ACC112 (cell line): Measurements from ENCODE around the gene XYLT2.

ENCODE experiments used
- H2AFZ ChIP-seq: fragments of 200-600 bp; sonication (generic); one replicate; pipeline ENCODE4 v1.6.0; 2017; ENCODE audit warnings: antibody characterized with exemption, low read length; ENCODE audit not compliant: unreplicated experiment
- H3K27ac ChIP-seq: fragments of 200-600 bp; sonication (generic); 2 replicates; pipeline ENCODE4 v1.5.1; 2014; ENCODE audit warnings: low read depth, mild to moderate bottlenecking, antibody characterized with exemption, low read length, moderate library complexity
- H3K27me3 ChIP-seq: fragments of 200-600 bp; sonication (generic); 2 replicates; pipeline ENCODE4 v1.6.1; 2014; ENCODE audit warnings: mild to moderate bottlenecking, antibody characterized with exemption, low read length, moderate library complexity, mixed read lengths; ENCODE audit not compliant: insufficient read depth
- H3K36me3 ChIP-seq: fragments of 200-600 bp; sonication (generic); 2 replicates; pipeline ENCODE4 v1.6.1; 2016; ENCODE audit warnings: mild to moderate bottlenecking, antibody characterized with exemption, low read length, moderate library complexity, mixed read lengths; ENCODE audit not compliant: insufficient read depth
- H3K4me1 ChIP-seq: fragments of 200-600 bp; sonication (generic); one replicate; pipeline ENCODE4 v1.6.1; 2016; ENCODE audit warnings: low read length, mixed read lengths; ENCODE audit not compliant: insufficient read depth, unreplicated experiment, control insufficient read depth
- H3K4me3 ChIP-seq: fragments of 200-600 bp; sonication (generic); 2 replicates; pipeline ENCODE4 v1.5.1; 2014; ENCODE audit warnings: mild to moderate bottlenecking, low read depth, low read length
- H3K79me2 ChIP-seq: fragments of 200-600 bp; sonication (generic); one replicate; pipeline ENCODE4 v1.6.0; 2016; ENCODE audit warnings: low read length; ENCODE audit not compliant: control insufficient read depth, unreplicated experiment, insufficient read depth

XYLT2 gene

GRCh38 chr17:50319306-50320004 is 26.5 kb upstream of the XYLT2 start:
- Histone ChIP-seq H3K36me3 (no peaks in the 10 kb centered on the region), H3K4me1 (no peaks in the 10 kb centered on the region), H3K27ac (no peak overlapping the region), H3K27me3 (peaks cover 7% of the 10 kb centered on the region), H2AFZ (no peak overlapping the region), H3K4me3 (no peak overlapping the region), H3K79me2 (no peaks in the 10 kb centered on the region)

GRCh38 chr17:50322271-50322670 is 23.7 kb upstream of the XYLT2 start:
- H3K36me3 ChIP-seq, result no peaks in the 10 kb centered on the region
- H2AFZ ChIP-seq, result no peak overlapping the region
- no peaks in the 10 kb centered on the region for H3K4me1 ChIP-seq
- H3K27ac ChIP-seq, result no peak overlapping the region
- no peak overlapping the region for H3K4me3 ChIP-seq
- H3K27me3 ChIP-seq, result no peaks in the 10 kb centered on the region
- H3K79me2 ChIP-seq, result no peaks in the 10 kb centered on the region

- H3K79me2 ChIP-seq, result no peaks in the 10 kb centered on the region
- no peak overlapping the region for H3K4me3 ChIP-seq
- no peak overlapping the region for H3K27ac ChIP-seq
- H3K36me3 ChIP-seq, result no peaks in the 10 kb centered on the region
- no peaks in the 10 kb centered on the region for H3K27me3 ChIP-seq
- no peaks in the 10 kb centered on the region for H3K4me1 ChIP-seq
- H2AFZ ChIP-seq, result no peak overlapping the region
Measured at GRCh38 chr17:50323060-50323459, 22.9 kb upstream of the XYLT2 start.

GRCh38 chr17:50325906-50326305 is 20.0 kb upstream of the XYLT2 start:
- H3K36me3 ChIP-seq, result no peaks in the 10 kb centered on the region
- H3K4me1 ChIP-seq, result peaks cover 9% of the 10 kb centered on the region
- H2AFZ ChIP-seq, result no peak overlapping the region
- no peak overlapping the region for H3K27ac ChIP-seq
- H3K27me3 ChIP-seq, result no peaks in the 10 kb centered on the region
- no peak overlapping the region for H3K4me3 ChIP-seq
- H3K79me2 ChIP-seq, result no peaks in the 10 kb centered on the region

GRCh38 chr17:50326831-50327364 is 19.0 kb upstream of the XYLT2 start:
- H3K79me2 ChIP-seq, result no peaks in the 10 kb centered on the region
- H3K27ac ChIP-seq, result no peak overlapping the region
- H3K4me1 ChIP-seq, result peaks cover 18% of the 10 kb centered on the region
- H3K36me3 ChIP-seq, result no peaks in the 10 kb centered on the region
- no peaks in the 10 kb centered on the region for H3K27me3 ChIP-seq
- H2AFZ ChIP-seq, result no peak overlapping the region
- H3K4me3 ChIP-seq, result no peak overlapping the region

- H3K27ac ChIP-seq, result no peak overlapping the region
- H3K36me3 ChIP-seq, result no peaks in the 10 kb centered on the region
- H3K4me3 ChIP-seq, result no peak overlapping the region
- peaks cover 22% of the 10 kb centered on the region for H3K4me1 ChIP-seq
- H3K79me2 ChIP-seq, result no peaks in the 10 kb centered on the region
- no peaks in the 10 kb centered on the region for H3K27me3 ChIP-seq
- no peak overlapping the region for H2AFZ ChIP-seq
Measured at GRCh38 chr17:50328363-50329325, 17.3 kb upstream of the XYLT2 start.

GRCh38 chr17:50329716-50330115 is 16.2 kb upstream of the XYLT2 start:
- Histone ChIP-seq H3K4me3 (no peak overlapping the region), H3K36me3 (no peaks in the 10 kb centered on the region), H3K27me3 (no peaks in the 10 kb centered on the region), H3K4me1 (peaks cover 22% of the 10 kb centered on the region), H2AFZ (no peak overlapping the region), H3K79me2 (no peaks in the 10 kb centered on the region), H3K27ac (no peak overlapping the region)

GRCh38 chr17:50330151-50330775 is 15.7 kb upstream of the XYLT2 start:
- H3K4me1 ChIP-seq, result peaks cover 22% of the 10 kb centered on the region
- no peak overlapping the region for H3K4me3 ChIP-seq
- no peaks in the 10 kb centered on the region for H3K27me3 ChIP-seq
- no peak overlapping the region for H3K27ac ChIP-seq
- H2AFZ ChIP-seq, result no peak overlapping the region
- no peaks in the 10 kb centered on the region for H3K36me3 ChIP-seq
- no peaks in the 10 kb centered on the region for H3K79me2 ChIP-seq

GRCh38 chr17:50331085-50331791 is 14.7 kb upstream of the XYLT2 start:
- Histone ChIP-seq H3K27ac (peak overlapping the region; percentile 59), H3K4me1 (peaks cover 22% of the 10 kb centered on the region), H3K79me2 (no peaks in the 10 kb centered on the region), H3K27me3 (no peaks in the 10 kb centered on the region), H3K4me3 (no peak overlapping the region), H2AFZ (no peak overlapping the region), H3K36me3 (no peaks in the 10 kb centered on the region)

GRCh38 chr17:50332196-50332595 is 13.7 kb upstream of the XYLT2 start:
- Histone ChIP-seq H3K4me3 (no peak overlapping the region), H3K27me3 (no peaks in the 10 kb centered on the region), H3K4me1 (peaks cover 22% of the 10 kb centered on the region), H3K79me2 (no peaks in the 10 kb centered on the region), H3K27ac (no peak overlapping the region), H3K36me3 (no peaks in the 10 kb centered on the region), H2AFZ (no peak overlapping the region)
